ENCODE data around the gene MKNK2. TPM values are rescaled to one million over a fixed set of nuclear protein-coding genes. Genes with fewer than 3 reads are reported as not detected.
A peak's percentile ranks its signal among the peaks of the same experiment; 100 is the strongest.
"Not testable (repeated sequence)": the region's sequence is repeated elsewhere in the genome, so short reads cannot be mapped to it uniquely, and the experiment has no call there.

Gene MKNK2
- total and polyA plus RNA-seq, 2 donors (not counting 1 experiment from before 2014, with no cell fraction given) = 24.7 to 409 TPM

GRCh38 chr19:2096480-2097202, 45.6 kb upstream of the MKNK2 start, which contains the start of gene IZUMO4:
Gene IZUMO4 (plus strand): TSS chr19:2096915. CDS start chr19:2096946, 31 bp downstream.
- H3K79me2 ChIP-seq (ENCODE audit: control insufficient read depth, insufficient read depth, low read length) = peaks cover 36% of the 10 kb centered on the region
- peaks cover 20% of the 10 kb centered on the region for H3K36me3 ChIP-seq (ENCODE audit: control insufficient read depth, insufficient read depth, low read length)
- no peak within 1 kb of the TSS for H2AFZ ChIP-seq (ENCODE audit: low read length)
- TF ChIP-seq CTCF (conservative IDR thresholded peaks at IDR 0.05 in 1 of 2, IDR thresholded peaks at IDR 0.05 in 1 of 2; ENCODE audit: low read depth in 1 of 2, low read length in 2 of 2) = peak in 1 of 2 donors; percentile 40
- no peak for TF ChIP-seq EZH2 (IDR thresholded peaks at IDR 0.05; ENCODE audit: low read length, missing control alignments)
- no peaks in the 10 kb centered on the region for H4K20me1 ChIP-seq (ENCODE audit: control insufficient read depth, extremely low read depth, insufficient read depth, low read length)
- DNase-seq (ENCODE audit: low read depth in 2 of 2) = peak; percentile 90 to 98
- H3K27me3 ChIP-seq (ENCODE audit: control insufficient read depth, insufficient read depth, low read length) = no peaks in the 10 kb centered on the region
- peak within 1 kb of the TSS; percentile 73 for H3K27ac ChIP-seq (ENCODE audit: insufficient read depth, low read length)
- H3K4me3 ChIP-seq (replicated peaks in 1 of 4; ENCODE audit: control extremely low read depth in 1 of 4, insufficient read depth in 1 of 4, low read depth in 3 of 4, low read length in 4 of 4) = peak within 1 kb of the TSS; percentile 53 to 71 (median 65)
- H3K9me3 ChIP-seq (ENCODE audit: control insufficient read depth, insufficient read depth, low read depth, low read length) = no peaks in the 10 kb centered on the region
- H3K9ac ChIP-seq (ENCODE audit: insufficient read depth, low read length) = peak within 1 kb of the TSS; percentile 90
- H3K4me1 ChIP-seq (ENCODE audit: control insufficient read depth, extremely low read depth, insufficient read depth, low read length) = no peaks in the 10 kb centered on the region
- peak within 1 kb of the TSS; percentile 61 for H3K4me2 ChIP-seq (ENCODE audit: extremely low read depth, insufficient read depth, low read length)

DNA sequence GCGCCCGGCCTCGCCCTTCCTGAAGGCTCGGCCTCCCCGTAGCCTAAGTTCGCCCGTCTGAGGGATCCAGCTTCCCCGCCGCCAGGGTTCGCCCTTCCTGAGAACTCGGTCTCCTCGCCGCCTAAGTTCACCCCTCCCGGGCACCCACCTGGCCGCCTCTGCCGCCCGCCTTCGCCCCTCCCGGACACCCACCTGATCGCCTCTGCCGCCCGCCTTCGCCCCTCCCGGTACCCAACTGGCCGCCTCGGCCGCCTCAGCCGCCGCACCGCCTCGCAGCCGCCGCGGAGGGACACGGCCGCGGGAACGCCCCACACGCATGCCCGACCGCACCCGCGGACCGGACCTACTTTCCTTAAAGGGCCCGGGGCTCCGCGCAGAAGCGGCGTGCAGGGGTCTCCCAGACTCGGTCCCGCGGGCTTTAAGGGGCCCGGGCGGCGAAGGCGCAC, 45.0 kb upstream of the MKNK2 start, which contains the start of gene MOB3A:
Gene MOB3A, minus strand, starts transcription at position 293 of the 446 bp plus-strand sequence. CDS start 17,766 bp downstream, outside the sequence.
- Histone ChIP-seq H3K27me3 (ENCODE audit: control insufficient read depth, insufficient read depth, low read length) (no peaks in the 10 kb centered on the region), H4K20me1 (ENCODE audit: control insufficient read depth, extremely low read depth, insufficient read depth, low read length) (no peaks in the 10 kb centered on the region), H3K36me3 (ENCODE audit: control insufficient read depth, insufficient read depth, low read length) (peaks cover 14% of the 10 kb centered on the region), H3K9ac (ENCODE audit: insufficient read depth, low read length) (peak within 1 kb of the TSS; percentile 90), H3K4me1 (ENCODE audit: control insufficient read depth, extremely low read depth, insufficient read depth, low read length) (peaks cover 2% of the 10 kb centered on the region), H2AFZ (ENCODE audit: low read length) (no peak within 1 kb of the TSS), H3K27ac (ENCODE audit: insufficient read depth, low read length) (peak within 1 kb of the TSS; percentile 73), H3K4me3 (replicated peaks in 1 of 4; ENCODE audit: control extremely low read depth in 1 of 4, insufficient read depth in 1 of 4, low read depth in 3 of 4, low read length in 4 of 4) (peak within 1 kb of the TSS; percentile 53 to 71 (median 65)), H3K79me2 (ENCODE audit: control insufficient read depth, insufficient read depth, low read length) (peaks cover 36% of the 10 kb centered on the region), H3K9me3 (ENCODE audit: control insufficient read depth, insufficient read depth, low read depth, low read length) (no peaks in the 10 kb centered on the region), H3K4me2 (ENCODE audit: extremely low read depth, insufficient read depth, low read length) (peak within 1 kb of the TSS; percentile 90)
- TF ChIP-seq EZH2 (IDR thresholded peaks at IDR 0.05; ENCODE audit: low read length, missing control alignments) (no peak), CTCF (conservative IDR thresholded peaks at IDR 0.05 in 1 of 2, IDR thresholded peaks at IDR 0.05 in 1 of 2; ENCODE audit: low read depth in 1 of 2, low read length in 2 of 2) (peak; percentile 39 to 48)
- DNase-seq (ENCODE audit: low read depth in 2 of 2) = peak; percentile 95 to 96

GRCh38 chr19:2091926-2092525, 41.0 kb upstream of the MKNK2 start:
- H2AFZ ChIP-seq (ENCODE audit: low read length); H3K27me3 ChIP-seq (ENCODE audit: control insufficient read depth, insufficient read depth, low read length); H3K9me3 ChIP-seq (ENCODE audit: control insufficient read depth, insufficient read depth, low read depth, low read length); H4K20me1 ChIP-seq (ENCODE audit: control insufficient read depth, extremely low read depth, insufficient read depth, low read length); H3K4me2 ChIP-seq (ENCODE audit: extremely low read depth, insufficient read depth, low read length); H3K36me3 ChIP-seq (ENCODE audit: control insufficient read depth, insufficient read depth, low read length); H3K9ac ChIP-seq (ENCODE audit: insufficient read depth, low read length); DNase-seq (ENCODE audit: low read depth in 2 of 2); H3K4me3 ChIP-seq (replicated peaks in 1 of 4; ENCODE audit: control extremely low read depth in 1 of 4, insufficient read depth in 1 of 4, low read depth in 3 of 4, low read length in 4 of 4): not testable (repeated sequence)
- Histone ChIP-seq H3K27ac (ENCODE audit: insufficient read depth, low read length) (peak overlapping the region; percentile 14), H3K4me1 (ENCODE audit: control insufficient read depth, extremely low read depth, insufficient read depth, low read length) (peaks cover 14% of the 10 kb centered on the region), H3K79me2 (ENCODE audit: control insufficient read depth, insufficient read depth, low read length) (peaks cover 59% of the 10 kb centered on the region)

Measured in fibroblast of lung (primary cell).